HUDEP-2 (cell line): ENCODE results near the gene MAGI1.
"Not testable (repeated sequence)": the region's sequence is repeated elsewhere in the genome, so short reads cannot be mapped to it uniquely, and the experiment has no call there.

Experiments
- DNase-seq, 76 experiments: peaks; one replicate each; lab custom pipeline; 2025; ENCODE audit not compliant: unreplicated experiment in 76 of 76; lab: John Stamatoyannopoulos, UW

MAGI1 gene

GRCh38 chr3:66041116-66041515, 2.4 kb upstream of the MAGI1 start:
- DNase-seq: no peak

- peak in 21 of 76 experiments; percentile 1 to 39 (median 11) for DNase-seq
Measured at GRCh38 chr3:66039590-66039887, 821 bp upstream of the MAGI1 start.

- peak in 4 of 76 experiments; percentile 10 to 37 (median 30) for DNase-seq
Measured at GRCh38 chr3:66038384-66038725, 363 bp downstream of the MAGI1 start.

- no peak for DNase-seq
Measured at GRCh38 chr3:66037986-66038369, 740 bp downstream of the MAGI1 start.

- no peak for DNase-seq
Measured at GRCh38 chr3:66037330-66037985, 1.3 kb downstream of the MAGI1 start.

- no peak for DNase-seq
Measured at GRCh38 chr3:66036586-66037148, 2.1 kb downstream of the MAGI1 start.

GRCh38 chr3:66035763-66036477, 2.8 kb downstream of the MAGI1 start:
- DNase-seq: no peak

GRCh38 chr3:66033241-66034138, 5.2 kb downstream of the MAGI1 start:
- DNase-seq: no peak

- no peak for DNase-seq
Measured at GRCh38 chr3:66031102-66031698, 7.5 kb downstream of the MAGI1 start.

- no peak for DNase-seq
Measured at GRCh38 chr3:66029443-66029842, 9.3 kb downstream of the MAGI1 start.

GRCh38 chr3:66029014-66029413, 9.7 kb downstream of the MAGI1 start:
- DNase-seq: no peak

GRCh38 chr3:66028457-66028856, 10.3 kb downstream of the MAGI1 start:
- DNase-seq: no peak

GRCh38 chr3:66027099-66027498, 11.6 kb downstream of the MAGI1 start:
- DNase-seq: not testable (repeated sequence)

- no peak for DNase-seq
Measured at GRCh38 chr3:66023738-66024385, 14.9 kb downstream of the MAGI1 start.

GRCh38 chr3:66023229-66023628, 15.5 kb downstream of the MAGI1 start:
- no peak for DNase-seq

- DNase-seq: no peak
Measured at GRCh38 chr3:66021731-66022131, 17.0 kb downstream of the MAGI1 start.

GRCh38 chr3:66019896-66020295, 18.8 kb downstream of the MAGI1 start:
- no peak for DNase-seq

- DNase-seq: no peak
Measured at GRCh38 chr3:66018057-66019033, 20.4 kb downstream of the MAGI1 start.

GRCh38 chr3:66017591-66017990, 21.1 kb downstream of the MAGI1 start:
- DNase-seq: no peak
